ENCODE results near the gene GAPDHS. TPM values are rescaled to one million over a fixed set of nuclear protein-coding genes. Genes with fewer than 3 reads are reported as not detected.

Gene GAPDHS
- total RNA-seq, 4 donors from 2014 or later = not detected

DNA sequence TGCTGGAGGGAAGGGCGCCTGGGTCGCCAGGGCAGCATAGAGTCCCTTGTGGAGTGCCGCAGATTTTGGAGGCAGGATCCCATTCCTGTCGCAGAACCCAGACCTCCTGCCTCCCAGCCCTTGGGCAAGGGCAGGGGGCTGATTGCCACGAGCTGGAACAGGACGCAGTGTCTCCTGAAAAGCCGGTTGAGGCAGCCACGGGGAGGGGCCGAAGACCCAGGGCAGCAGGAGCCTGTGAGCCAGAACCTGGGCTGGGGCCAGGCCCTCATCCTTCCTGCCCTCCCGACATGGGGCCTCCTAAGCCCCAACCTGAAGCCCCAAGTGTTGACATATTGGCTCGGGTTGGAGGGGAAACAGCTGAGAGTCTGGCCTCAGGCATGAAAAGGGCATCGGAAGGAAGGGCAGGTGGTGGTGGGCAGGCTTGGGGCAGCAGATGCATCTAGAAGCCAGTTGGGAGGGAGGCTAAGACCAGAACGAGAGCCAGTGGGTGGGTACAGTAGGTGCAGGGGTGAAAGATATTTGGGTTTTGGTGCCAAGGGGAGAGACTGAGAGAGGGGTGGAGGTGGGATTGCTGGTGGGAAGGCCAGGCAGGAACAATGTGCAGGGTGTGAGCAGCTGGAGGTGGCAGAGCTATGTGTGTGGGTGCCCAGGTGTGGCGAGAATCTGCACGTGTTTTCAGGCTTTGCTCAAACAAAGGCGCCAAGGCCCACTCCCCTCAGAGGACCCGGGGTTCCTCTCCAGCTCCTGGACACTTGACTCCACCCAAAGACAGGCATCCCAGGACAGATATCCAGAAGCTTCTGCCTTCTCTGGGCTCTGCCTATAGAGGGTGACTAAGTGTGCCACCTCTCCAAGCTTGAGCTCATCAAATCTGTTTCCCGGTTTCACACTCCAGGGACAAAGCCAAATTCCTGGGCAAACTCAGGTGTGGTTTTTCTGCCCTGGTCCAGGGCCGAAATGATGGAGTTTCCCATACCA lies 3.7 kb upstream of the GAPDHS start:
- Histone ChIP-seq H3K4me3 (no peak overlapping the region), H3K9me3 (no peaks in the 10 kb centered on the region), H3K4me1 (peaks cover 7 to 11% (median 9%) of the 10 kb centered on the region in 4 donors), H3K36me3 (no peaks in the 10 kb centered on the region), H3K27me3 (peaks cover 0 to 100% (median 26%) of the 10 kb centered on the region in 4 donors), H3K27ac (replicated peaks in 1 of 4) (no peak overlapping the region)
- DNase-seq (ENCODE audit: extremely low spot score) = no peak
- TF ChIP-seq EP300 (IDR thresholded peaks at IDR 0.05) (no peak), POLR2AphosphoS5 (IDR thresholded peaks at IDR 0.05) (no peak), POLR2A (IDR thresholded peaks at IDR 0.05; ENCODE audit: low read depth) (no peak)
- TF ChIP-seq, protein P1, sequence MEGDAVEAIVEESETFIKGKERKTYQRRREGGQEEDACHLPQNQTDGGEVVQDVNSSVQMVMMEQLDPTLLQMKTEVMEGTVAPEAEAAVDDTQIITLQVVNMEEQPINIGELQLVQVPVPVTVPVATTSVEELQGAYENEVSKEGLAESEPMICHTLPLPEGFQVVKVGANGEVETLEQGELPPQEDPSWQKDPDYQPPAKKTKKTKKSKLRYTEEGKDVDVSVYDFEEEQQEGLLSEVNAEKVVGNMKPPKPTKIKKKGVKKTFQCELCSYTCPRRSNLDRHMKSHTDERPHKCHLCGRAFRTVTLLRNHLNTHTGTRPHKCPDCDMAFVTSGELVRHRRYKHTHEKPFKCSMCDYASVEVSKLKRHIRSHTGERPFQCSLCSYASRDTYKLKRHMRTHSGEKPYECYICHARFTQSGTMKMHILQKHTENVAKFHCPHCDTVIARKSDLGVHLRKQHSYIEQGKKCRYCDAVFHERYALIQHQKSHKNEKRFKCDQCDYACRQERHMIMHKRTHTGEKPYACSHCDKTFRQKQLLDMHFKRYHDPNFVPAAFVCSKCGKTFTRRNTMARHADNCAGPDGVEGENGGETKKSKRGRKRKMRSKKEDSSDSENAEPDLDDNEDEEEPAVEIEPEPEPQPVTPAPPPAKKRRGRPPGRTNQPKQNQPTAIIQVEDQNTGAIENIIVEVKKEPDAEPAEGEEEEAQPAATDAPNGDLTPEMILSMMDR (IDR thresholded peaks at IDR 0.05) = no peak
- intact Hi-C loops (cut with DNase I) = no loop called here
- 61% methylated on average over 11 of the region's 19 CpGs for WGBS

DNA sequence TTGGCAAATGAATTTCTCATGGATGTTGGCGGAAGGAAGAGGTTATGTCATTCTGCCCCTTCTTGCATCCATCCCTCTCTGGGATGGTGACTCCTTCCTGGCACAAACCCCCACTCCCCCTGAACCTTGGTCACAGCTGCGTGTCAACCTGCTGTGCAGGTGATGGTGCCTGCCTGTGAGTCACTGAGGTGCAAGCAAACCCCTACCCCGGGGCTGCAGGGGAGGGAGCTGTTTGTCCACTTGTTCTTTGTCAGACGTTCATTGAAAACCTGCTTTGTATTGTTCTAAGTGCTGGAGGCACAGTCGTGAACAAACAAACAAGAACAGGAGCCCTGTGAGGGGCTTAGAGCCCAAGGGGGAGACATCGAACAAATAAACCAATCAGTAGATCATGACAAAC lies 2.0 kb upstream of the GAPDHS start:
- Histone ChIP-seq H3K27ac (replicated peaks in 1 of 4) (no peak overlapping the region), H3K4me1 (peaks cover 7 to 11% (median 9%) of the 10 kb centered on the region in 4 donors), H3K27me3 (peaks cover 0 to 95% (median 26%) of the 10 kb centered on the region in 4 donors), H3K36me3 (no peaks in the 10 kb centered on the region), H3K4me3 (no peak overlapping the region), H3K9me3 (no peaks in the 10 kb centered on the region)
- intact Hi-C loops (cut with DNase I) = no loop called here
- TF ChIP-seq POLR2AphosphoS5 (IDR thresholded peaks at IDR 0.05) = no peak
- TF ChIP-seq POLR2A (IDR thresholded peaks at IDR 0.05; ENCODE audit: low read depth) = no peak
- TF ChIP-seq EP300 (IDR thresholded peaks at IDR 0.05) = no peak
- TF ChIP-seq, protein P1 (IDR thresholded peaks at IDR 0.05) = no peak
- no peak for DNase-seq (ENCODE audit: extremely low spot score)
- WGBS = 56% methylated on average over 6 of the region's 6 CpGs

DNA sequence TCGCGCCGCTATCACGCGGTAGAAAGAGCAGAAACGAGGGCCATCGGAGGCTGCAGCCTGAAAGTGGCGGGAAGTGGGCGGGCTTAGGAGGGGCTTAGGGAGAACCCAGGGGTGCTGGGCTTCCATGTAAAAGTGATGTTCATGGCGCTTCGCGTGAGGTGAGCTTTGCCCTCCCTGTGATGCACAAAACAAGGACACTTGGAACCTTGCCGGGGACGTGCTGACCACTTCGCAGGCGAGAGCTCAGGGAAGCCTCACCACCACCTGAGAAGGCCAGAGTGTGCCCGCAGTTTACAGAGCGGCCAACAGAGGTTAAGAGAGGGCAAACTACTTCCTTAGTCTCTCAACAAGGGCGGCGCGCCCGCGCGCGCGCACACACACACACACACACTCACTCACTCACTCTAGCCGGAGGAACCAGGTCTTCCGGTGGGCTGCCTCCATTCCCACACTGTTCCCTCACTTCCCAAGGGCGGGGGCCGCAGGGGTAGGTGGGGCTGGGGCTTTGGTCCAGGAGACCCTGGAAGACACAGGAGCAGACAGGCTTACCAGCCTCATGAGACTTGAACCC lies 651 bp downstream of the GAPDHS start:
- Histone ChIP-seq H3K27me3 (peaks cover 0 to 72% (median 24%) of the 10 kb centered on the region in 4 donors), H3K4me1 (peaks cover 7 to 11% (median 9%) of the 10 kb centered on the region in 4 donors), H3K36me3 (no peaks in the 10 kb centered on the region), H3K9me3 (no peaks in the 10 kb centered on the region), H3K27ac (replicated peaks in 1 of 4) (no peak overlapping the region), H3K4me3 (no peak overlapping the region)
- TF ChIP-seq POLR2AphosphoS5 (IDR thresholded peaks at IDR 0.05) = no peak
- intact Hi-C loops (cut with DNase I) = no loop called here
- no peak for DNase-seq (ENCODE audit: extremely low spot score)
- WGBS = 0% methylated on average over 12 of the region's 30 CpGs

DNA sequence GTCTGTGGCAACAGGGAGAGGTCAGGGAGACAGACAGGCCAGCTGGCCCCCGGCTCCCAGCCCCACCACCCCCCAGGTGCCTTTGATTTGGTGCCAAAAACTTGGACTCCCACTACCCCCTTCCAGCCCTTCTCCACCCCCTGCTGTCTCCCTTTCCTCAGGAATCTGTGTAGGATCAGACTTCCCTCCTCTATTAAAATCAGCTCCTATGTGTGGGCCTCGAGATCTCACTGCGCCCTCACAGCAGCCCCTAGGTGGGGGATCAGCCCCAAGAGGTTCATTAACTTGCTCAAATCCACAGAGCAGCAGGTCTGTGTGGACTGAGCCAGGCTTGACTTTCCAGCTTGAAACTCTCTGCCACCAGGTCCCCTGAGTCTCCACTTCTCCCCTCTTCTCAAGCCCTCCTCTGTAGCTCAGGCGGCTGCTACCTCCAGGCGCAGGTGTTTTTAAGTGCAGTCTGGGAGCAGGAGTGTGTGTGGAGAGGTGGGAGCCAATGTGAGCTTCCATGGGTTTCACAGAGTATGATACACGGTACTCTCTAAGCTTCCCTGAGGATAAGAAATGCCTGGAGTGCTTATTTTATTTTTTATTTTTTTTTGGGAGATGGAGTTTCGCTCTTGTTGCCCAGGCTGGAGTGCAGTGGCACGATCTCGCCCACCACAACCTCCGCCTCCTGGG lies 1.7 kb downstream of the GAPDHS start:
- H3K9me3 ChIP-seq = no peaks in the 10 kb centered on the region
- no peak for TF ChIP-seq POLR2AphosphoS5 (IDR thresholded peaks at IDR 0.05)
- no peak for TF ChIP-seq EP300 (IDR thresholded peaks at IDR 0.05)
- no peak for TF ChIP-seq POLR2A (IDR thresholded peaks at IDR 0.05; ENCODE audit: low read depth)
- TF ChIP-seq, protein P1 (IDR thresholded peaks at IDR 0.05) = no peak
- H3K27me3 ChIP-seq = peaks cover 0 to 61% (median 24%) of the 10 kb centered on the region in 4 donors
- no peak overlapping the region for H3K4me3 ChIP-seq
- H3K27ac ChIP-seq (replicated peaks in 1 of 4) = no peak overlapping the region
- H3K36me3 ChIP-seq = no peaks in the 10 kb centered on the region
- H3K4me1 ChIP-seq = peaks cover 7 to 11% (median 9%) of the 10 kb centered on the region in 4 donors
- intact Hi-C loops (cut with DNase I) = no loop called here
- DNase-seq (ENCODE audit: extremely low spot score) = no peak
- 63% methylated on average over 10 of the region's 10 CpGs for WGBS

DNA sequence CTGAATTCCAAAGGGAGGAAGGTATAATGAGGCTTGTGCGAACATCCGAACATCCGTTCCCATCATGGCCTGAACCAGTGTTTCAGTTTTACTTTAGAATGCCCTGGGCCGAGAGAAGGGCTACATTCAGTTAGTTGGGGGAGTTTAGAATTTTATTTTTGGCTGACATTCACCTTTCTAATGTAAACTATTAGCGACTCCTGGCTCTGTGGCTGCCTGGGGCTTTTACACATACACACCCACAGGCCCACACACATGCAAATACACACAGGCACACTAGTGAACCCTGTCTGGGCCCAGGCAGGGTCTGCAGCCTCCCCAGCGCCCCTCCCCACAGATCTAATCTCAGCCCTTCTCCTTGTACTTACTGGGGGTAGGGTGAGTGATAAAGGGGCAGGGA lies 6.1 kb downstream of the GAPDHS start:
- TF ChIP-seq, protein P1 (IDR thresholded peaks at IDR 0.05) = no peak
- no peak for TF ChIP-seq POLR2A (IDR thresholded peaks at IDR 0.05; ENCODE audit: low read depth)
- TF ChIP-seq POLR2AphosphoS5 (IDR thresholded peaks at IDR 0.05) = no peak
- TF ChIP-seq EP300 (IDR thresholded peaks at IDR 0.05) = no peak
- H3K4me3 ChIP-seq = no peak overlapping the region
- DNase-seq (ENCODE audit: extremely low spot score) = no peak

More for the DNA sequence above, 6.1 kb downstream of the GAPDHS start:
- Histone ChIP-seq H3K9me3 (no peaks in the 10 kb centered on the region), H3K36me3 (peaks cover 0 to 9% (median 0%) of the 10 kb centered on the region in 4 donors), H3K4me1 (peaks cover under 1 to 5% (median 4%) of the 10 kb centered on the region in 4 donors), H3K27me3 (peaks cover 0 to 18% (median 2%) of the 10 kb centered on the region in 4 donors), H3K27ac (replicated peaks in 1 of 4) (no peak overlapping the region)
- WGBS = 65% methylated on average over 6 of the region's 6 CpGs
- intact Hi-C loops (cut with DNase I) = no loop called here

All from esophagus muscularis mucosa (tissue), 4 donors.